H1 (cell line): ENCODE measurements around the gene EGR2. TPM values are rescaled to one million over a fixed set of nuclear protein-coding genes. Genes with fewer than 3 reads are reported as not detected.

Source experiments
- CTBP2 ChIP-seq: IDR thresholded peaks from 2 replicates; pipeline ENCODE4 v1.7.0; 2011; ENCODE audit warnings: borderline replicate concordance, mild to moderate bottlenecking, moderate library complexity, mixed read lengths, low read length; ENCODE audit not compliant: insufficient read depth, insufficient read length
- EZH2 ChIP-seq: fragments of 200-600 bp; sonication (generic); IDR thresholded peaks from 2 replicates; pipeline ENCODE4 v1.7.1; 2012; ENCODE audit warnings: low read depth, mild to moderate bottlenecking, moderate library complexity, low read length, inconsistent platforms; ENCODE audit not compliant: severe bottlenecking
- polyA plus RNA-seq, 7 experiments: library from polyadenylated mRNA; depleted of rRNA in 3 of 7; stranded (reverse) in 5 of 7; unstranded in 2 of 7; fragments of >200 nt in 5 of 7; fragments of 200-250 nt in 2 of 7; gene quantifications; 1 replicate in 5 of 7; 2 replicates in 1 of 7; 4 replicates in 1 of 7; pipeline versions ENCODE4 v1.2.1 to v1.2.3, GENCODE V29; 2011 to 2013; ENCODE audit warnings: missing spikeins in 2 of 7, mixed read lengths in 2 of 7
- total RNA-seq: library from RNA; stranded (reverse); fragmentation: NEBNext Ultra II Directional; extraction: Animal tissue kit (Norgen Biotek cat#: 25700); gene quantifications from 2 replicates; pipeline ENCODE4 v1.2.1, GENCODE V29; 2021
- TF ChIP-seq, protein P1 (sequence below): IDR thresholded peaks from 2 replicates; pipeline ENCODE4 v1.6.1; 2012; ENCODE audit warnings: inconsistent platforms

The EGR2 gene
- total and polyA plus RNA-seq, 2 of the 8 experiments (the other 6 are each of a cell fraction or from before 2014, with no cell fraction given), result 1.3 to 2.1 TPM

DNA sequence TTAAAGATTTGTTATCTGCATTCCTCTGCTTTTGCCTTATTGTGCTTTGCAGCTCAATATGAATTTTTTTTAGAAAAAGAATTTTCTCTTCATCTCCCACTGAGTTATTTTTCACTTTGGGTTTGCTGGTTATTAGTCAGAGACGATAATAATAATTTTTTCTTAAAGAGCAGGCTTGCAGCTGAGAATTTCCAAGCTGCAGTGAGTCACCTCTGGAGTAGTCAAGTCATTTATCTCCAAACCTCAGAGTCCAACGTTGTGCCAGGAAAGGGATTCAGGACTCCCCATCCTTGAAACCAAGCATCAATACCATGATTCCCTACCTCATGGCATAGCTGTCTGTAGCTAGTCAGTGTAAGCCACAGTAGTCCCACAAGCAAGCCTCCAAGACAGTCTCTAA is 15.2 kb upstream of the EGR2 start (continued):
- TF ChIP-seq, protein P1, sequence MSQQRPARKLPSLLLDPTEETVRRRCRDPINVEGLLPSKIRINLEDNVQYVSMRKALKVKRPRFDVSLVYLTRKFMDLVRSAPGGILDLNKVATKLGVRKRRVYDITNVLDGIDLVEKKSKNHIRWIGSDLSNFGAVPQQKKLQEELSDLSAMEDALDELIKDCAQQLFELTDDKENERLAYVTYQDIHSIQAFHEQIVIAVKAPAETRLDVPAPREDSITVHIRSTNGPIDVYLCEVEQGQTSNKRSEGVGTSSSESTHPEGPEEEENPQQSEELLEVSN, result no peak
- TF ChIP-seq EZH2, result no peak
- TF ChIP-seq CTBP2, result no peak
